ENCODE data around the gene LHX3.

Gene LHX3

GRCh38 chr9:136226680-136227407, 21.9 kb upstream of the LHX3 start:
- DNase-seq (ENCODE audit: low spot score) = no peak

DNA sequence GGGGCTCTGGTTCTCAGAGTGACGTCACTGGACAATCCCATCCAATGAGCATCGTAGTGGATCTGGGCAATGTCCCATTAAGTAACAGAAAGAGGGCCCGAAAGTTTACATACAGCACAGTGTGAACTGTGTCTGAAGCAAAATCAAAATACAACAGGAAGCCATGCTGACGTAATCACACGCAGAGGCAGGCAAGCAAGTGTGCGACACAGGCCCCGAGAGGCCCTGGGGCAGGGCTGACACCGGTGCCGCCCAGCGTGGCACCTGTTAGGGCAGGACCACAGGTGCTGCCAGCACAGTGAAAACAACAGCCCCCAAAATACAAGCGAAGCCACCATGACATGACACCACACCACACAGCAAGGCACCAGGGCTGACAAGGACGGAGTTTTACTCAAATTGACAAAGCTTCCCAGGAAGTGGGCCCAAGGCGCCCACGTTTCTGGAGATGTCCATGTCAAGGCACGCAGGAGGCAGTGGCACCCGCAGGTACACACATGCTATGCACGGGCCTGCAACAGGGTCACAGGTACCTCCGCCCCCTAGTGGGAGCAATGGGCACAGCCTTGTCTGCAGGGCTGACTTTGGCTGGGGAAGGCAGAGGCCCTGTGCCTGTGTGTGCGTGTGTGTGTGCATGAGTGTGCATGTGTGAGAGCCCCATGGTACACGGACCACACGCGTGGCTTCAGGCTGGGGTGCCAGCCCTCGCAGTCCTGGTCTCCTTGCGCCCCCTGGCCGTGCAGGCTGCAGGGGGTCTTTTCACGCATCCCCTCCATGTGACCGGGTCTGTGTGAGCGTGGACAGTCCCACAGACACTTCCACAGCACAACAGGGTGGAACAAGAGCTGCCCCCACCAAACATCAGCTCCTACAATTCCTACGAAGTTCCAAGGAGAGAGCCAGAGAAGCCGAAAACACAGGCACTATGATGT, 21.1 kb upstream of the LHX3 start:
- peak; percentile 65 for DNase-seq (ENCODE audit: low spot score)

DNA sequence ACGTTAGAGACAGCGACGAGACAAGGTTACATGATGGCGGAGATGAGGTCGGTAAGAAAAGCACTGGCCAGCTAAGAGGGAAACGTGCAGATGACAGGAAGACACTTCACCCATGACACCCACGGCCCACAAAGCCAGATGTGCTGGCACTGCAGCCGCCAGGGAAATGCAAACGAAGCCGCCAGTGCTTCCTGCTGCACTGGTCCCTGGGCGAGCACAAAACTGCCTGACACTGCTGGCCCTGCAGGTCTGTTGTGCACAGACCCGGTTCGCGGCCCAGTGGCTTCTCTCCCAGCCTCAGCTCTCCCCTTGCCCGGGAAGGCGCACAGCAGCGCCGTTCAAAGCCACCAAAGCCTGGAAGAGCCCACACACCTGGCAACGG, 20.4 kb upstream of the LHX3 start:
- no peak for DNase-seq (ENCODE audit: low spot score)

GRCh38 chr9:136223871-136224640, 19.1 kb upstream of the LHX3 start:
- DNase-seq (ENCODE audit: low spot score) = no peak

DNA sequence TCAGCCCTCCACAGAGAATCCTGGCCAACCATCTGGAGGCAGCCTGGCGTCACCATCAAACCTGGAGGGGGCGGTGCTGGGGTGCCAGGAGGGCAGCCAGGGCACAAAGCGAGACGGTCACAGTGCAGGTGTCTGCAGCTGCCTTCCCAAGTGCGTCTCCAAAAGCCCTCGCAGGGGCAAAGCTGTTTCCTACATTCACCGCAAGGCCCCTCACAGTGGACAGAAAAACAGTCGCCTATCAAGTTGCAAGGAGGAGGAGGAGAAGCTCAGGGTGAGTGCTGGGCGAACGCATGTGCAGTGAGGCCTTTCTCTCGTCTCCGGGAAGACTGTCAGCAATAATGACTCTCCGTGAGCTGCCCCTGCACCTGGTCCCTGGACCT, 18.0 kb upstream of the LHX3 start:
- no peak for DNase-seq (ENCODE audit: low spot score)

DNA sequence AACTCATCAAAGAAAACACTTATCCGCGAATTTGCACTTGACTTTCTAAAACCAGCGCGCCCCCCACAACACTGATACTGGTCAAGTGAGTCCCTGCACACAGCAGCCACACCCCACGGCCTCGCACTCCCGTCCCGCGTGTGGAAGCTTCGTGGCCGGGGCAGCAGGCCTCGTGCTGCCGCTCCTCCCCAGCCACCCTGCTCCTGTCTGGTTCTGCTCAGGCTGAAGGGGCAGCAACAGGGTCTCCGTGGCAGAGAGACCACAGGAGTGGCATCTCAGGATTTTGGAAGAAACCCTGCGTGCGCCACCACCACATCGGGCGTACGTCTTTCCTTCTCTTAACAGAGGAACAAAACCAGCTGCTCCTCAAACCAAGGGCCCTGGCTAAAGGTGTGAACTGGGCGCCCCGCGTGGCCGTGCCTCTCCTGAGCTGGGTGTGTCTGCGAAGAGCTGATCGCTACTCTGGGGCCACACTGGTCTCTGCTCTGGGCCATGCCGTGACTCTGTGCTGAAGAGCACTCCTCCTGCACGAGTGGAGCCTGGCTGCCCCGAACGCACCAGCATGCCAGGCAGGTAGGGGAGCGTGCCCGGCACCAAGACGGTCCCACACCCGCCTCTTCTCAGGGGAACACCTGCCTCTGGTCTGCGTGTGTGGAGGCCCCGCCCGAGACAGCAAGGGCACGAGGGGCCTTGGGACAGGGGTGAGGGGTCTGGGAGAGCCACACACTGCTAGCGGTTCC, 17.4 kb upstream of the LHX3 start:
- DNase-seq (ENCODE audit: low spot score) = no peak

DNA sequence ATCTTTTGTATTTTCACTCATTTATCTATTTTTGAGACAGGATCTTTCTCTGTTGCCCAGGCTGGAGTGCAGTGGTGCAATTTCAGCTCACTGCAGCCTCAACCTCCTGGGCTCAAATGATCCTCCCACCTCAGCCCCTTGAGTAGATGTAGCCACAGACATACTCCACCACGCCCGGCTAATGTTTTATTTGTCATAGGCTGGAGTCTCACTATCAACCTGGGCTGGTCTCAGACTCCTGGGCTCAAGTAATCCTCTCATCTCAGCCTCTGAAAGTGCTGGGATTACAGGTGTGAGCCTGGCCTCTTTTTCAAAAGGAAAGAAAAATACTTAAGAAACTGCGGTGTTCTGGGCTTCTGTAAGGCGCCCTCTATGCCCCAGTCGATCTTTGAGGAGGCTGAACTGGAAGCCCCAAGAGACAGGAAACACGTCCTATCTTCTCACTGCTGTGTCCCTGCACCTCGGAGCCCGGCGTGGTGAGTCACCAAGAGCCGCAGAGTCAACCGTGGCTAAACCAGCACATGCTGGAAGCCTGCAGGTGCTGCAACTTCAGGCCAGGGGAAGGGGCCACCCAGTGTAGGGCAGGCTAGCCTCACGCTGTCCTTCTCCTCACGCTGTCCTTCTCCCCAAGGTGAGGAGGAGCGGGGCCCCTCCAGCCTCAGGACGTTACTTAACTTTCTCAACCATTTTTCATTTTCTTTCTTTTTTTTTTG, 15.2 kb upstream of the LHX3 start:
- peak; percentile 27 for DNase-seq (ENCODE audit: low spot score)

- DNase-seq (ENCODE audit: low spot score) = no peak
These were observed 14.3 kb upstream of the LHX3 start for GRCh38 chr9:136219276-136219675.

- no peak for DNase-seq (ENCODE audit: low spot score)
These were observed 13.7 kb upstream of the LHX3 start for GRCh38 chr9:136218673-136219072.

- no peak for DNase-seq (ENCODE audit: low spot score)
These were observed 13.3 kb upstream of the LHX3 start for GRCh38 chr9:136218271-136218670.

DNA sequence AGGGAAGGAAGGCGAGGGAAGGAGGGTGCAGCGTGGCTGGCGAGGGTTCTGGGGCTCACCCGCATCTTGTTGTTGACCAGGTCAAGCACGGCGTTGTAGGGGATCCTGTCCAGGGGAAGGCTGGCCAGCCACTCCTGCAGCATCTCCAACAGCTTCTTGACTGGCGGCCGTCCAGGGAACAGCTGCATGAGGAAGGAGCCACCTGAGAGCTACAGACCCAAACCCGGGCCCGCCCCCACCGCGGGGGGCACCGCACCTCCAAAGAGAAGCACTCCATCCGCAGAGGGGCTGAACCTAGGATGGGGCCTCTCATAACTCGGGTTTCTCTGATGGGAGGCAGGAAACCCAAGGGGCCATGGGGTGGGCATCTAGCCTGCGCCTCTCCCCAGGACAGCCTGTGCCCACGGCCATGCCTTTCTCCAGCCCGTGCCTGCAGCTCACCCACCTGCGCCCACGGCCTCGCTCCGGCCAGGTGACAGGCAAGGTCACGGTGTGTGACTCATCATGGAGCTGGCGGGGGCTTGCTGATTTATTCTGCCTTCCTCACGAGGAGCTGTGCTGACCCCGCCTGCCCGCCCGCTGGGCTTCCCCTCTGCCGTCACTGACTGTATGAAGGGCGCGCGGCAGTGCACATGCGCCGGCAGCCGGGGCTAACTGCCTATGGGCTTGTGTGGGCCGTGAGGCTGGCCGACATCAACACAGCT, 11.8 kb upstream of the LHX3 start:
- no peak for DNase-seq (ENCODE audit: low spot score)

- DNase-seq (ENCODE audit: low spot score) = no peak
These were observed 8.8 kb upstream of the LHX3 start for GRCh38 chr9:136213733-136214132.

- no peak for DNase-seq (ENCODE audit: low spot score)
These were observed 7.5 kb upstream of the LHX3 start for GRCh38 chr9:136212345-136212950.

- DNase-seq (ENCODE audit: low spot score) = no peak
These were observed 6.8 kb upstream of the LHX3 start for GRCh38 chr9:136211441-136212344.

- no peak for DNase-seq (ENCODE audit: low spot score)
These were observed 6.1 kb upstream of the LHX3 start for GRCh38 chr9:136211006-136211405.

DNA sequence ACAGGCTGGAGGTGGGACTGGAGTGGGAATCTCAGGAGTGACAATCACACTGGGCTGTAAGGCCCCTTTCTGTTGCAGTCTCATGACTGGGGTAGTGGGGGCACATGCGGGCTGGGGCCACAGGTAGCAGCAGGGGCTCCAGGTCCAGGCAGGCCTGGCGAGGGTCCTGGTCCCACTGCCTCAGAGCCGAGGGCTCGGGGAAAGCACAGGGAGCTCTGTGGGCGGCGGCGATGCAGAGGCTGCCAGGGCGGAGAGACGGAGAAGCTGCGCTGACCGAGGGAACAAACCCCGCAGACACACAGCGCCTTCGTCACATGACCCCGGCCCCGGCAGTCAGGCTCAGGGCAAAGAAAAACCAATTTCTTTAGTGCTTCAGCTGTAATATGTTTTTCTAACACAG, 5.3 kb upstream of the LHX3 start:
- no peak for DNase-seq (ENCODE audit: low spot score)

GRCh38 chr9:136209786-136210185, 4.9 kb upstream of the LHX3 start:
- DNase-seq (ENCODE audit: low spot score) = no peak

- no peak for DNase-seq (ENCODE audit: low spot score)
These were observed 4.3 kb upstream of the LHX3 start for GRCh38 chr9:136209232-136209631.

DNA sequence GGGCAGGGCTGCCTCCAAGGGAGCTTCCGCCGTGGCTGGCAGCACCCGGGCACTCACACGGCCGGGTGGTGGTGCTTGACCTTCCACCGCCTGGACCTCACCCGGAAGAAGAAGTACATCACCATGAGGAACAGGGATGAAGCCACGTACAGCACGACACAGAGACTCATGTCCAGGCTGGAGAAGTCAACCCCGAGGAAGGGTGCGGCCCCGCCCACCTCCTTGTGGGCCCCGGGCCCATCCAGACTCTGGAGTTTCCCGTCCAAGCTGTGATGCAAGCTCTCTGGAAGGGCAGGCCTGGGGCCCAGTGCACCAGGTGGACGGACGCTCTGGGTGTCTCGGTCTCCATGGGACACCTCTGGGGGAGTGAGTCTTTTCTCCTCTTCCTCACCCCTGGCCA, 3.7 kb upstream of the LHX3 start:
- DNase-seq (ENCODE audit: low spot score) = no peak
